NOMO-1 treated with DMSO at 0.1 percent for 48 hours (cell line): ENCODE measurements around the gene TIMM10.

Experiments
- DNase-seq: peaks from one replicate; lab custom pipeline; 2025; ENCODE audit not compliant: unreplicated experiment; lab: John Stamatoyannopoulos, UW

Gene TIMM10, protein sequence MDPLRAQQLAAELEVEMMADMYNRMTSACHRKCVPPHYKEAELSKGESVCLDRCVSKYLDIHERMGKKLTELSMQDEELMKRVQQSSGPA

GRCh38 chr11:57530596-57531507 is at the start of gene TIMM10:
TIMM10 (minus strand) TSS chr11:57530754; CDS start chr11:57530189, 565 bp downstream.
- peak; percentile 99 for DNase-seq

DNA sequence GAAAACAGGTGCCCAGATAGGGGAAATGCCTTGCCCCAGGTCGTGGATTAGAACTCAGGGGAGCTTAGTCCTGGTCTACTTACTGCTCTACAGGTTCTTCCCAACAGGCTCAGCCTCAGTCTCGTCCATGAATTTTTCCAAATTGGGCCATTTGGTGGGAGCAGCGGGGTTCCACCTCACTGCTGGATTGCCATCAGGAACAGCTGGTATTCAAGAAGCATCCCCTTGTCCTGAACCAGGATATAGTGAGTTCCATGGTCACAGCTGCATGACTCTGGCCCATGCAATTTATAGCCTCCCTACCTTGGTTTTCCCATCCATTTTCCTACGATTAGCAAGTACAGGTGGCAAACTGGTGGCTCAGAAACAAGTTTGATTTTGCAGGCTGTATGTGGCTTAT is 43.5 kb upstream of the TIMM10 start:
- DNase-seq = no peak

GRCh38 chr11:57571606-57572005 is 41.1 kb upstream of the TIMM10 start:
- peak; percentile 4 for DNase-seq

DNA sequence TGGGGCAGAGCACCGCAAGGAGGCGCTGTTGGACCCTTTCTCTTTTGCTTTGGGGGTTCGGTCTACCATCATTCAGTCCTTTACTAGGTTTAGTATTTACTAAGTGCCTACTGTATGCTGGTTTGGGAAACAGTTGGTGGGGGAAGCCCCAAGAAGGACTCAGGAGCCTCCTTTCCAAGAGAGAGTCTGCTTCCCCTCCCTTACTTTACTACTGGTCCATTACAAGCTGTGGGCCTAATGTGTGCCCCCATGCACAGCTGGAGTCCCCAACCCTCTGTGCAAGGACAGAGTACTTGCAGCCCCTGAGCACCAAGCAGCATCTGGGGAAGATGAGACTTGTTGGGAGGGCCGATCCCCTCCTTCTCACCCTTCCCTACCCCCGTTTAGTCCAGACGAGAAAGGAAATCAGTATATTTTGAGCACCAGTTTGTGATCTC is 37.8 kb upstream of the TIMM10 start:
- peak; percentile 66 for DNase-seq

DNA sequence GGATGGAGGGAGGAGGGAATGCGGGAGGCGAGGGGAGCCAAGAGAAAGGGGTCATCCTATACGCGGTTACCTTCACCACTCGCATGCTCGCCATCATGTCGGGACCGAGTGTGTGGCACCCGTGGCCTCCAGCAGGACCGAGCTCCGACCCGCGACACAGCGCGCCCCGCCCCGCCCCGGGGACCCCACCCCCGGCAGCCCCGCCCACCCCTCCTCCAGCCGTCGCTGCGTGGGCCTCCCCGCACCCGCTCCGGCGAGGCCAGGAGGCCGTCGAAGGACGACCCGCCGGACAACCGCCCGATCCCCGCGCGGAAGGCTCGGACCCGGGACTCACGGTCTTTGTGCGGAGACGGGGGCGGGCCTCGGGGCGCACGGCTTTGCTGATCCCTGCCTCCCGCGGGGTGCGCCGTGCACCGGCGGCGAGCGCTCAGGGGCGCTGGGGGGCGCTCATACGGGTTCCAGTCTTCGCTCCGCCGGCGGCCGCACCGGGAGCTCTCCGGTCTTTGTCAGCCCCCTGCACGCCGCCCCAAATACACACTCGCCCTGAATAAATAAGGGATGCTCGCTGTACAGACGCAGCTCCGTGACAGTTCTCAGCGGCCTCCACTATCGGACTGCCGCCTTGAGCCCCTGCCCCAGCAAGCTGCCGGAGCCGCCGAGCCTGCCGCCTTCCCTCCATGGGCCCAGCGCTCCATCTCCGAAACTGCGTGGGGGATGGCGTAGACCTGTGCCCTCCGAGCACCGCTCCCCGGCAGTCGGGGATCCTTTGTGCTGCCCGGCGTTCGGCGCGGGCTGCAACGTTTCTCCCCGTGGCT is 37.2 kb upstream of the TIMM10 start, which contains the start of gene UBE2L6:
TSS of gene UBE2L6 (minus strand) at position 158 of the 815 bp plus-strand sequence. CDS start at position 97, 61 bp downstream.
- peak; percentile 30 for DNase-seq

- DNase-seq = peak; percentile 5
These were observed 36.5 kb upstream of the TIMM10 start for GRCh38 chr11:57566905-57567514.

- peak; percentile 63 for DNase-seq
These were observed 35.7 kb upstream of the TIMM10 start for GRCh38 chr11:57566005-57566904.

DNA sequence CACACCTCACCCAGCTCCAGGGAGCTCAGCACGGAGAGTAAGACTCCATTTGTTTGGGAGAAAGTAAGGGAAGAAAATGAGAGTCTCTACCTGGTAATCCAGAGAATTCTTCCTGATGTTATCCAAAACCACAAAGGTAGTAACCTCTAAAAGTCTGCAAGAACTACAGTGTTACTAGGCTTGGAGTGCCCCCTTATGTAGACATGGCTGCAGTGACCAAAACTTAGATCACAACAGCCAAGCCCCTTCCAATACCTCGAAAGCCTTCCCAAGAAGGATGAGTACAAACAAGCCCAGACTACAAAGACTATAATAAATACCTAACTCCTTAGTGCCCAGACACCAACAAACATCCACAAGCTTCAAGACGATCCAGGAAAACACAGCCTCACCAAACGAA is 32.0 kb upstream of the TIMM10 start:
- no peak for DNase-seq

DNA sequence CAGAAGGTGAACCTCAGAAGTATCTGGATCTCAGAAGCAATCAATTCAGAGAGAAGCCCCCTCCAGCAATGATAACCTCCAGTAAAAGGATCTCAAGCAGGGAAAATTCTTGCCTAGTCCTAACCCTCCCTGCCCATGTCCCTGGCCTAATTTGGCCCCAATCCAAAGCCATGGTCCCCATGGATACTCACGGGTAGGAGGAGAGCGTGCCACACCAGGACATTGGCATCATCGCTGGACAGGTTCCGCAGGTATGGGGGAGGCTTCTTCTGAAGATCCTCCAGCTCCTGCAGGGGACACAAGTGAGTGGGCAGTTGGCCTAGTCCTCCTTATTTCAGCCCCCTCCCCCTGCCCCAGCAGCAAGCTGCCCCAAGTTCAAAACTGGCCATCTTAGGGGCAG is 29.6 kb upstream of the TIMM10 start:
- DNase-seq = no peak

DNA sequence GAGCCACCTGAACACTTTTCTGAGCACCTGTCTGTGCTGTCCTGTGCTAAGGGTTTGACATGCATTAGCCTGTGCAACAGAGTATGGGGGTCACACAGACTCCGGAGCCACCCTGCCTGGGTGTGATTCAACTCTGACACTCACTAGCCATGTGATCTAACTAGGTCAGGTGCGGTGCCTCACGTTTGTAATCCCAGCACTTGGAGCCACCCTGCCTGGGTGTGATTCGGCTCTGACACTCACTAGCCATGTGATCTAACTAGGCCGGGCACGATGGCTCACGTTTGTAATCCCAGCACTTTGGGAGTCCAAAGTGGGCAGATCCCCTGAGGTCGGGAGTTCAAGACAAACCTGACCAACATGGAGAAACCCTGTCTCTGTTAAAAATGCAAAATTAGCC is 25.5 kb upstream of the TIMM10 start:
- no peak for DNase-seq

DNA sequence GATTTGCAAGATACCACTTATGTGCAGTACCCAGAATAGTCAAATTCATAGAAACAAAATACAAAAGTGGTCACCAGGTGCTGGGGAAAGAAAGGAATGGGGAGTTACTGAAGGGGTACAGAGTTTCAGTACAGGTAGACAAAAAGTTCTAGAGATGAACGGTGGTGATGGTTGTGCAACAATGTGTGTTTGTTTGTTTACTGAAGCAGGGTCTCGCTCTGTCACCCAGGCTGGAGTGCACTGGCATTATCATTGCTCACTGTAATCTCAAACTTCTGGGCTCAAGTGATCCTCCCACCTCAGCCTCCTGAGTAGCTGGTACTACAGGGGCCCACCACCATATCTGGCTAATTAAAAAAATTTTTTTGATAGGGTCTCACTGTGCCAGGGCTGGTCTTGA is 24.8 kb upstream of the TIMM10 start:
- DNase-seq = no peak

GRCh38 chr11:57552479-57552878 is 21.9 kb upstream of the TIMM10 start:
- DNase-seq = no peak

GRCh38 chr11:57551941-57552340 is 21.4 kb upstream of the TIMM10 start:
- DNase-seq = no peak

DNA sequence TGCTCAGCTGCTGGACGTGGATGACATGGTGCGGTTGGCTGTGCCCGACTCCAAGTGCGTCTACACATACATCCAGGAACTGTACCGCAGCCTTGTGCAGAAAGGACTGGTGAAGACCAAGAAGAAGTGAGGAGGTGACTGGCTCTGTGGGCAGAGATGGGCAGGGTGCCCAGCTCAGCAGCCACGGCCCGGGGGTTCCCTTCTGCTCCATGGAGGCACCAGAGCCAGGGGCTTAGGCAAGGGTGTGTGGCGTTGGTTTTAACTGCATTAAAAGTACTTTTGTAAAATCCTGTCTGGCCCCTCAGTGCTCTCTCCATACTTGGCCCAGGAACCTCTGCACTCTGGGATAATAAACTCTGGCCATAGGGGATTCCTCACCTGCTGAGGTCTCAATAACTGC is 19.4 kb upstream of the TIMM10 start:
- no peak for DNase-seq

DNA sequence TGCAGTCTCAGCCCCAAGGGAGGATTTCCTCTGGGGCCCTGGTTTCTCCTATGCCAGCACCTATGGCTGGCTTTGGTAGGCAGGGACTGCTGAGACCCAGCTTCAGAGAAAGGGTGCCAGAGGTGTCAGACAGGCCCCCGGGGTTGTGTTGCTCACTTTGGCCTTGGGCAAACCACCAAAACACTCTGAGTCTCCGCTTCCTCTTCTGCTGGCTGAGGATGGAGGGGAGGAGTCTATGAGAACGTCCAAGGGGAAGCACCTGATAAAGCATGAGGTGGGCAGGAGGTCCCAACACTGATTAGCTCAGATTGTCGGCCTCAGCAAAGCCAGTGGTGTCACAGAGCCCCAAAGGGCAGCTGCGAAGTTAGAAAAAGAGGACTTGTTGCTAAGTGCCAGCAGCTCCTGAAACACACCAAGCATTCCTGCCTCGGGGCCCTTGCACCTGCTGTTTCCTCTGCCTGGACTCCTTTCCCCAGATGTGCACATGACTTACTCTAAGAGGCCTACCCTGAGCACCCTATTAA is 17.4 kb upstream of the TIMM10 start:
- DNase-seq = peak; percentile 6

DNA sequence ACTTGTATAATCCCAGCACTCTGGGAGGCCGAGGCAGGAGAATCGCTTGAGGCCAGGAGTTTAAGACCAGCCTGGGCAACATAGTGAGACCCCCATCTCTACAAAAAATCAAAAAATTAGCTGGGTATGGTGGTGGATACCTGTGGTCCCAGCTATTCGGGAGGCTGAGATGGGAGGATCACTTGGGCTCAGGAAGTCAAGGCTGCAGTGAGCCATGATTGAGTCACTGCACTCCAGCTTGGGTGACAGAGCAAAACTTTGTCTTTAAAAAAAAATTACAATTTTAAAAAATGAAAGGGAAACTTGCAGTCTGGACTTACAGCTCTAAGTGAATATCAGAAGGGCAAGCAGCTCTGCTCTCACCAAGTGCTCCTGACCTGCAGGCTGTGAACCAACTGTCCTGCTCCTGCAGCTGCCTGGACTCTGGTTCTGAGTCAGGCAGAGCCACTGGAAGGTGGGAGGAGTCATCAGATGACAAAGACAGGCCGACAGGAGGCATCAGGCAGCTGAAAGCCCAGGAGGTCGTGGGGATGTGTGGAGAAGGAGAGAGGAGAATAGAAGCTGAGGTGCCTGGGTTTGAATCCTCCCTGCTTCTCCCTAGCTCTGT is 16.4 kb upstream of the TIMM10 start:
- no peak for DNase-seq

DNA sequence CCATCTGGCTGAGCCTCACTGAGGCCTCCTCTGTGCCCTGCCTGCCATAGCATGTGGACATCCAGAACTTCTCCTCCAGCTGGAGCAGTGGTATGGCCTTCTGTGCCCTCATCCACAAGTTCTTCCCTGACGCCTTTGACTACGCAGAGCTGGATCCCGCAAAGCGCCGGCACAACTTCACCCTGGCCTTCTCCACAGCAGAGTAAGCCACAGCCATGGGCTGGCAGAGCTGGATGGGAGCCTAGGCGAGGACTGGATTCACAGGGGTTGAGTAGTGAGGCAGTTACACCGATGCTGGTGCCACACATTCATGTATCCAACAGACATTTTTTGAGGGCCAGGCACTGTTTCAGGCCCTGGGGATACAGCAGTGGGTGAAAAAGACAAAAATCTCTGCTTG is 15.9 kb upstream of the TIMM10 start:
- DNase-seq = no peak

GRCh38 chr11:57545883-57546282 is 15.3 kb upstream of the TIMM10 start:
- no peak for DNase-seq

GRCh38 chr11:57544566-57544965 is 14.0 kb upstream of the TIMM10 start:
- DNase-seq = no peak
